UCSD-AML1 (cell line): ENCODE results near the gene LCN10.

Source experiments
- DNase-seq: peaks from one replicate; lab custom pipeline; 2025; ENCODE audit not compliant: unreplicated experiment; lab: John Stamatoyannopoulos, UW

The LCN10 gene

DNA sequence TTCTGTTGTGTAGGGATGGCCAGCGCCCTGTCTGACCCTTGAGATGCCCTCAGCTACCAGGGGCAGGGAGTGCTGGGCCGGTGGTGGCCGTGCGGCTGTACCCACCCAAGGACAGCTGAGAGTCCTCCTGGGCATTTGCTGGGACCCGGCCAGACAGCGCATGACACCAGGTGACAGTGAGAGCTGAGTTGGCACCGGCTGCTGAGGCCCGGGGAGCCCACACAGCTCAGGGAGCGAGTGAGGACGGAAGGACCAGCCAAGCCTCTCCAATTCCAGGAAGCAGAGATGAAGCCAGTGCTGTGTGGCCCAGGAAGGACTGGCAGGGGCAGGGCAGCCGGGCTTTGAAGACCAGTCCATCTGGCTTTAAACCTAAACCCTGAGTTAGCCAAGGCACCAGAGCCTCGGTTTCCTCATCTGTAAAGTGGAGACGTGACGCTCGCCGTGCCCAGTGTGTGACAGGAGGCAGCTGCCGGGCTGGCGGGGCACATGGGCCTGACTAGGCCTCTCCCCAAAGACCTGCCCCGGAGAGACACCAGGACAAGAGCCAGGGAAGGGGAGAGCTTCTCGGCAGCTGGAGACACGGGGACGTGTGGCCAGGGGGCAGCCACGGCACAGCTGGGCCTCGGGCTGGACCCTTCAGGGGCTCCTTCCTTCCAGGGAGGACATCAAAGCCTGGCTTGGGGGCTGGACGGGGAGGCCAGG is 52.5 kb downstream of the LCN10 start:
- no peak for DNase-seq

DNA sequence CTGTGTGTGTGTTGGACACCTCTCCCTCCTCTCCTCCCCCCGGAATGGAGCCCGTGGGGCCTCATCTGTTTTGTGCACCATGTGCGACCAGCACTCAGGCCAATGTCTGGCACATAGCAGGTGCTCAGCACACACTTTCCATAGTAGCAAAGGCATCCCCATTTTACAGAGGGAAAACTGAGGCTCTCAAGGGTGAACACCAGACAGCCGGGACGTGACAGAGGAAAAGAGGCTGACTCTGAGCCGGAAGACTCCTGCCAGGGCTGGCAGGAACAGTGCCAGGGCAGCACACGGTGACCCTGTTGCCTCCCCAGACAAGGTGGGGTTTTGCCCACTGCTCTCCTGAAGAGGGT is 53.7 kb downstream of the LCN10 start:
- no peak for DNase-seq

DNA sequence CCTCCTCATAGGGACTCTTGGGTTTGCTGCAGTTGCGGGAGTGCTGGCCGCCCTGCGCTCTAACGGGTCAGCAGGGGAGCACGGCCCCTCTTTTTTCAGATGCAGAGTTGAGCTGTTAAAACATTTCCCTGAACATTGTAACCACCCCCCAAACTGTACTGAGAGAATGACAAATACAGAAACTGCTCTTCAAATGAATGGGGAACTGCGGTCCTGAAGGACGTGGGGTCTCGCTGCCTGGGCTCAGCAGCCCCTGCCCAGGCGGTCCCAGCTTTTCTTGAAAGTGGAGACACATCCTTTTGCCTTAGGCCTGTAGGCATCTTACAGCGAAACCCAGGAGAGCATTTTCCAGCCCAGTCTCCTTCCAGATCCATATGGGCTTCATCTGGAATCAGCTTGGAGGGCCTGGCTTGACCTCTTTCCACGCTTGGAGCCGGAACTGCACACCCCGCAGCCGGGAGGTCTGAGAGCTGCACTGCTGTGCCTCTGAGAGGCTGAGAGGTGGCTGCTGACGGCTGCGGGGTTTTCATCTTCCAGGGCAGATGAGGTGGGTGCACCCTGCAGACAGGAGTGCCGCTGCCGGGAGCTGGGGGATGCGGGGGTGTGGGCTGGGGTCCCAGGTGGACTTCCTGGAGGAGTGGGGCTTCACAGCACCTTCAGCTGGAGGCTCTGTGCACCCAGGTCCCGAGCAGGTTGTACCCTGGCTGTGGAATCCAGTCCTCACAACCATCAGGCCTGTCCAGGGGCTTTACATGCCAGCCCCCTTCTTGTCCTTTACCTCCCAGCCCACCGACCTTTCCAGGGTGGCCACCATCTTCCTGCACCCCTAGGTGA is 54.2 kb downstream of the LCN10 start:
- DNase-seq: no peak
